AG04449 (cell line): ENCODE data around the gene CGB1.
"Not testable (repeated sequence)": the region's sequence is repeated elsewhere in the genome, so short reads cannot be mapped to it uniquely, and the experiment has no call there.

ENCODE experiments used
- CTCF ChIA-PET: fragments of 350-600 bp; formaldehyde crosslinking; extraction: SDS; loops from one replicate; lab custom pipeline; 2021; ENCODE audit warnings: antibody characterized with exemption; lab: Yijun Ruan, JAX
- POLR2A ChIA-PET: fragments of 400-600, 350-600 bp; formaldehyde crosslinking; extraction: SDS; loops from one replicate; lab custom pipeline; 2020; ENCODE audit warnings: antibody characterized with exemption, inconsistent platforms; lab: Yijun Ruan, JAX
- DNase-seq: peaks from one replicate; pipeline ENCODE4 v3.0.0-alpha.2; 2010; ENCODE audit warnings: low read depth, low spot score
- H3K4me3 ChIP-seq: 2 replicates; pipeline ENCODE4 v1.5.1; 2011; ENCODE audit warnings: low read depth, mild to moderate bottlenecking, control low read depth, low read length
- TF ChIP-seq, protein P1 (sequence below): IDR thresholded peaks from one replicate; pipeline ENCODE4 v1.5.1; 2011; ENCODE audit warnings: mild to moderate bottlenecking, moderate library complexity, low read length, control low read depth, inconsistent platforms; ENCODE audit not compliant: insufficient read depth; ENCODE audit errors: missing control alignments

Gene CGB1

DNA sequence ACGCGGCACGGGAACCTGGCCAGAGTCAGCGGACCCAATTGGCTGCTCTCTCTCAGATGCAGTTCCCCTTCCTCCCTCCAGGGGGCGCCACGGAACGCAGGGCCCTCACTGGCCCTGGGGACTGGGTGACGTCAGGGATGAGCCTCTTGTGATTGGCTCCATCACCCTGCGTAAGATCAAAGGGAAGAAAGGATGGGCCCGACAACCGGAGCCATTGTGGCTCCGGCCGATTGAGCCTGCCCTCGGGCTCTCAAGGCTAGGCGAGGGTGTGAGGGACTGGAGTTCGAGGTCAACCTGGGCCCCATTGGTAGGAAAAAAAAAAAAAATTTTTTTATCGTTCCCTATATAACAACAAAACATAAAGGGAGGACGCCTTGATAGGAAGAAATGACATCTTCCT lies at the start of gene CGB1:
TSS of gene CGB1 (minus strand) at position 81 of the 400 bp plus-strand sequence. CDS start 184 bp downstream, outside the sequence.
- TF ChIP-seq, protein P1, sequence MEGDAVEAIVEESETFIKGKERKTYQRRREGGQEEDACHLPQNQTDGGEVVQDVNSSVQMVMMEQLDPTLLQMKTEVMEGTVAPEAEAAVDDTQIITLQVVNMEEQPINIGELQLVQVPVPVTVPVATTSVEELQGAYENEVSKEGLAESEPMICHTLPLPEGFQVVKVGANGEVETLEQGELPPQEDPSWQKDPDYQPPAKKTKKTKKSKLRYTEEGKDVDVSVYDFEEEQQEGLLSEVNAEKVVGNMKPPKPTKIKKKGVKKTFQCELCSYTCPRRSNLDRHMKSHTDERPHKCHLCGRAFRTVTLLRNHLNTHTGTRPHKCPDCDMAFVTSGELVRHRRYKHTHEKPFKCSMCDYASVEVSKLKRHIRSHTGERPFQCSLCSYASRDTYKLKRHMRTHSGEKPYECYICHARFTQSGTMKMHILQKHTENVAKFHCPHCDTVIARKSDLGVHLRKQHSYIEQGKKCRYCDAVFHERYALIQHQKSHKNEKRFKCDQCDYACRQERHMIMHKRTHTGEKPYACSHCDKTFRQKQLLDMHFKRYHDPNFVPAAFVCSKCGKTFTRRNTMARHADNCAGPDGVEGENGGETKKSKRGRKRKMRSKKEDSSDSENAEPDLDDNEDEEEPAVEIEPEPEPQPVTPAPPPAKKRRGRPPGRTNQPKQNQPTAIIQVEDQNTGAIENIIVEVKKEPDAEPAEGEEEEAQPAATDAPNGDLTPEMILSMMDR: peak; percentile 31
- POLR2A ChIA-PET, CTCF ChIA-PET, H3K4me3 ChIP-seq, DNase-seq: not testable (repeated sequence)

DNA sequence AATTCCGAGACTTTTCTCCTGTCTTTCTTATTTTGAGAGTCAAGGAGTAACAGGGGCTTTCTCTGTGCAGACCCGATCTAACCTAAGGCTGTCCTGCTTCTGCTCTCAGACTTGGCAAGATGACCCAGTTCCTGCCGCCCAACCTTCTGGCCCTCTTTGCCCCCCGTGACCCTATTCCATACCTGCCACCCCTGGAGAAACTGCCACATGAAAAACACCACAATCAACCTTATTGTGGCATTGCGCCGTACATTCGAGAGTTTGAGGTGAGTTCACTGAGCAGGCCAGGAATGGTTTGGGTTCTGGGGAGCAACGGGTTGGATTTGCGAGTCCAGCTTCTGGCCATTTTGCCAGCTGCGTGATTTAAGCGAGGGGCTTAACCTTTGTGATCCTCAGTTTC lies 49.6 kb upstream of the CGB1 start:
- POLR2A ChIA-PET: no interaction called here
- DNase-seq: no peak
- CTCF ChIA-PET: interaction anchor here (0.8 to 4.0 kb wide), 4 partner anchors 11 to 113 kb away, joined by 3 to 76 read pairs (median 4); no protein-coding TSS in a partner anchor
- peak overlapping the region; percentile 95 for H3K4me3 ChIP-seq
- TF ChIP-seq, protein P1: no peak

DNA sequence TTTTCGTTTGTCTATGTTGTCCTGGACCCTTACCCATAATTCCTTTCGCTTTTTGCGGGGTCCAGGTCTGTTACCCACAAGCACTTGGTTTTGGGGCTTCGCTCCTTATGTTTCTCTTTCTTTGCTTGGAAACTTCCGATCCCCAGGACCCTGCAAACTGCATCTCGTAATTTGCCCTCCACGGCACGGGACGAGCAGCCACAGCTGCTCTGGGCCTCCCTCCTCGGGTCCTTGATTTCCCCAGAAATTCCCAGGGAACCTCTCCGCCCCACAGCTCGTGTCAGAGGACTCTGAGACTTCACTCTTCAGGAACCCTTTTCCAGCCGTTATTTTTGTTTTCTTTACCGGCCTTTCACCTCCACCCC lies 49.2 kb upstream of the CGB1 start:
- CTCF ChIA-PET: interaction anchor here (1.4 to 4.0 kb wide), 2 partner anchors 11 to 113 kb away, joined by 4 to 76 read pairs; no protein-coding TSS in a partner anchor
- no peak for DNase-seq
- POLR2A ChIA-PET: no interaction called here
- TF ChIP-seq, protein P1: no peak
- H3K4me3 ChIP-seq: peak overlapping the region; percentile 95

DNA sequence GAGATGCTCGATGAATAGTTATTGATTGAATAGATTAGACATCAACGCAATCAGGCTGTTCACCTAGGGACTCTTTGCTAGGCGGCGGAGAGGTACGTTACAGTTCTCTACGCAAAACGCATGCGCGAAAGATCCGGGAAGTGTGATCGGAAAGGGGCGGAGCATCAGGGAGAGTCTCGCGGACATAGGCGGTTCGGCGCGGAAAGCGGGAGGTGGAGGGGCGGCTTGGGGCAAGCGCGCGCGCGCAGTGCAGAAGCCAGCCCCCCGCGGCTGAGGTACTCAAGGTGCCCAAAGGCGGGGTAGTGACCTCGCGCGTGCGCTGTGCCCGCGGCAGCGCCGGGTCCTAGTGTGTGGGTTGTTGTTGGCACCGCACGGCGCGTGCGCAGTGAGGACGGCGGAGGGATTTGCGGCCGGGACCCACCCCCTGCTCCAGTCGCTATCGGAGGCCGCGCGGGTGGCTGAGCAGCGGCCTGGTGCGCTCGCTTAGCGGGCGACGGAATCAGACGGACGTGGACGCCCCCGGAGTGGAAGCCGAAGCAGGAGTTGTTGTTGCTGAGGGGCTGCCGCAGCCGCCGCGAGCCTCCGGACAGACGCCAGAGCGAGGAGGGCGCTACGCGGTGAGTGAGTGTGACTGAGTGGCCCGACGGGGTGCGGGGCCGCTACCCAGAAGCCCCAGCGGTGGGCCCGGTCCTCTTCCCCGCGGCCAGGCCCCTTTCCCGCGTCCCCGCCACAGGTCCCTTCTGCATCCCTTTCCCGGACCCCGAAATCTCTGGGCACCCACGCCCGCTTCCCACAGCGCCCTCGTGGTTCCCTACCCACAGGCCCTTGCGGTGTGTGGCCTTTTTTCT lies 48.5 kb upstream of the CGB1 start, which contains the start of gene SNRNP70:
TSS of gene SNRNP70 (plus strand) at position 432 of the 848 bp plus-strand sequence. CDS start 964 bp downstream, outside the sequence.
- H3K4me3 ChIP-seq: peak within 1 kb of the TSS; percentile 95
- DNase-seq: peak; percentile 95
- POLR2A ChIA-PET: no interaction called here
- TF ChIP-seq, protein P1: no peak
- CTCF ChIA-PET: interaction anchor here (1.4 to 4.0 kb wide), 2 partner anchors 12 to 114 kb away, joined by 4 to 76 read pairs; no protein-coding TSS in a partner anchor

DNA sequence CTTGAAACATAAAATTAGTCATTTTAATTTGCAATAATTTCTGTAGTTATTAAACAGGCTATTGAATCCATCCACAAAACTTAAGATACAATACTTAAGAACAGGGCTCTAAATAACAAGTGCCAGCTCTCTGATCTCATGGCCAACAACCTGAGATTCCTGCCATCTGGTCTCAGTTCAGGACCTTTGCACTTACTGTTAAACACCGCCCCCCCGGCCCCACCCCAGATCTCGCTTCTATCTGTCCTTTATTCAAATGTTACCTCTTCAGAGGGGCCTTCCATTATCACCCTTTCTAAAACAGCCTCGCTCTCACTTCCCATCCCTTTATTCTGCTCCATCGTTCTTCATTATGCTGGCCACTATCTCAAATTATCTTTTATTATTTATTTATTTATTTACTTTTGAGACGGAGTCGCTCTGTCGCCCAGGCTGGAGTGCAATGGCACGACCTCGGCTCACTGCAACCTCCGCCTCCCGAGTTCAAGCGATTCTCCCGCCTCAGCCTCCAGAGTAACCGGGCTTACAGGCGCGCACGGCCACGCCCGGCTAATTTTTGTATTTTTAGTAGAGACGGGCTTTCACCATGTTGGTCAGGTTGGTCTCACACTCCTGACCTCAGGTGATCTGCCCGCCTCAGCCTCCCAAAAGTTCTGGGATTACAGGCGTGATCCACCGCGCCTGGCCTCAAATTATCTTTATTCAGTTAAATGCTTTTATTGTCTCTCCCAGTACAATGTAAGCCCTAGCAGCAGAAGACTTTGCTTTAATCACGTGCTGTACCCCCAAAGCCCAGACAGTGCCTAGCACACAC lies 47.7 kb upstream of the CGB1 start:
- peak overlapping the region; percentile 49 for H3K4me3 ChIP-seq
- POLR2A ChIA-PET: no interaction called here
- CTCF ChIA-PET: interaction anchor here (0.7 to 3.3 kb wide), 3 partner anchors 9 to 92 kb away, joined by 3 to 18 read pairs (median 9); no protein-coding TSS in a partner anchor
- no peak for DNase-seq
- TF ChIP-seq, protein P1: no peak

DNA sequence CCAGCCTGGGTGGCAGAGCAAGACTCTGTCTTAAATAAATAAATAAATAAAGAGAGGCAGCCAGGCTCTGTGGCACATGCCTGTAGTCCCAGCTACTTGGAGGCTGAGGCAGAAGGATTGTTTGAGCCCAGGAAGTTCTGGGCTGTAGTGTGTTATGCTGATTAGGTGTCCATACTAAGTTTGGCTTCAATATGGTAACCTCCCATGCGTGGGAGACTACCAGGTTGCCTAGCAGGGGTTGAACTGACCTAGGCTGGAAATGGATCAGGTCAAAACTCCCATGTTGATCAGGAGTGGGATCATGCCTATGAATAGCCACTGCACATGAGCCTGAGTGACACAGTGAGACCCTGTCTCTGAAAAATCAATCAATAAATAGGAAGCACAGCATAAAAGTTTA lies 44.6 kb upstream of the CGB1 start:
- TF ChIP-seq, protein P1: no peak
- DNase-seq: no peak
- CTCF ChIA-PET: interaction anchor here (1.8 to 3.3 kb wide), 2 partner anchors 17 to 82 kb away, joined by 11 to 18 read pairs; no protein-coding TSS in a partner anchor
- POLR2A ChIA-PET: no interaction called here
- no peak overlapping the region for H3K4me3 ChIP-seq
